ENCODE data around the gene SEMA3C. TPM values are rescaled to one million over a fixed set of nuclear protein-coding genes. Genes with fewer than 3 reads are reported as not detected.

The SEMA3C gene
- total RNA-seq, 2 donors from 2014 or later: 66.4 to 147 TPM

- intact Hi-C loops (cut with DNase I): no loop called here
- no peak for DNase-seq (ENCODE audit: low spot score)
- Histone ChIP-seq H3K27ac (no peak overlapping the region), H3K4me1 (replicated peaks) (no peaks in the 10 kb centered on the region), H3K27me3 (replicated peaks; ENCODE audit: insufficient read depth) (no peaks in the 10 kb centered on the region), H3K4me3 (no peak overlapping the region), H3K9me3 (no peaks in the 10 kb centered on the region), H3K36me3 (no peaks in the 10 kb centered on the region)
- TF ChIP-seq POLR2A (IDR thresholded peaks at IDR 0.05) (no peak), POLR2AphosphoS5 (IDR thresholded peaks at IDR 0.05) (no peak), CTCF (IDR thresholded peaks at IDR 0.05) (no peak)
- WGBS: 84% methylated on average over 2 of the region's 2 CpGs
These were observed 83.6 kb downstream of the SEMA3C start for GRCh38 chr7:80835251-80835650.

GRCh38 chr7:80833289-80834268 is 85.3 kb downstream of the SEMA3C start:
- WGBS: 76% methylated on average over 10 of the region's 10 CpGs
- Histone ChIP-seq H3K27me3 (replicated peaks; ENCODE audit: insufficient read depth) (no peaks in the 10 kb centered on the region), H3K4me3 (no peak overlapping the region), H3K27ac (no peak overlapping the region), H3K36me3 (no peaks in the 10 kb centered on the region), H3K4me1 (replicated peaks) (no peaks in the 10 kb centered on the region), H3K9me3 (no peaks in the 10 kb centered on the region)
- TF ChIP-seq POLR2AphosphoS5 (IDR thresholded peaks at IDR 0.05): no peak
- no peak for TF ChIP-seq CTCF (IDR thresholded peaks at IDR 0.05)
- no peak for TF ChIP-seq POLR2A (IDR thresholded peaks at IDR 0.05)
- DNase-seq (ENCODE audit: low spot score): no peak
- intact Hi-C loops (cut with DNase I): no loop called here

- Histone ChIP-seq H3K27me3 (replicated peaks; ENCODE audit: insufficient read depth) (no peaks in the 10 kb centered on the region), H3K4me1 (replicated peaks) (no peaks in the 10 kb centered on the region), H3K4me3 (no peak overlapping the region), H3K27ac (no peak overlapping the region), H3K36me3 (no peaks in the 10 kb centered on the region), H3K9me3 (no peaks in the 10 kb centered on the region)
- TF ChIP-seq POLR2AphosphoS5 (IDR thresholded peaks at IDR 0.05): no peak
- TF ChIP-seq POLR2A (IDR thresholded peaks at IDR 0.05): no peak
- no peak for TF ChIP-seq CTCF (IDR thresholded peaks at IDR 0.05)
- intact Hi-C loops (cut with DNase I): no loop called here
- no peak for DNase-seq (ENCODE audit: low spot score)
These were observed 86.8 kb downstream of the SEMA3C start for GRCh38 chr7:80832006-80832405.

GRCh38 chr7:80830584-80831285 is 88.1 kb downstream of the SEMA3C start:
- no peaks in the 10 kb centered on the region for H3K4me1 ChIP-seq (replicated peaks)
- no peak overlapping the region for H3K27ac ChIP-seq
- DNase-seq (ENCODE audit: low spot score): no peak
- no peak overlapping the region for H3K4me3 ChIP-seq
- intact Hi-C loops (cut with DNase I): no loop called here
- H3K27me3 ChIP-seq (replicated peaks; ENCODE audit: insufficient read depth): no peaks in the 10 kb centered on the region
- WGBS: 58% methylated on average over 3 of the region's 3 CpGs
- H3K9me3 ChIP-seq: no peaks in the 10 kb centered on the region
- no peaks in the 10 kb centered on the region for H3K36me3 ChIP-seq
- TF ChIP-seq POLR2AphosphoS5 (IDR thresholded peaks at IDR 0.05): no peak
- no peak for TF ChIP-seq POLR2A (IDR thresholded peaks at IDR 0.05)
- TF ChIP-seq CTCF (IDR thresholded peaks at IDR 0.05): no peak

Measured in prostate gland (tissue), 2 donors.